HL-60 (cell line): ENCODE data around the gene CCDC85B.

ENCODE experiments used
- DNase-seq, 2 experiments: peaks; one replicate each; pipeline ENCODE4 v3.0.0-alpha.2; 2010 to 2020; ENCODE audit warnings: low read depth in 1 of 2, low spot score in 1 of 2
- H3K27ac ChIP-seq: fragments of 250-450 bp; sonication (Bioruptor Pico); replicated peaks from 2 replicates; pipeline ENCODE4 v1.5.1; 2020; ENCODE audit warnings: mild to moderate bottlenecking, moderate library complexity
- H3K27me3 ChIP-seq: fragments of 250-450 bp; sonication (Bioruptor Pico); 2 replicates; pipeline ENCODE4 v1.5.1; 2021; ENCODE audit warnings: mild to moderate bottlenecking, moderate library complexity; ENCODE audit not compliant: insufficient read depth, poor library complexity, severe bottlenecking
- H3K4me3 ChIP-seq: replicated peaks from 2 replicates; pipeline ENCODE4 v1.5.1; 2011; ENCODE audit warnings: mild to moderate bottlenecking, control low read depth, low read length; ENCODE audit not compliant: insufficient read depth
- CTCF ChIP-seq: IDR thresholded peaks from one replicate; pipeline ENCODE4 v1.5.1; 2011; ENCODE audit warnings: low read length, control low read depth, inconsistent platforms; ENCODE audit not compliant: insufficient read depth
- GABPA ChIP-seq: IDR thresholded peaks from 2 replicates; pipeline ENCODE4 v1.6.1; 2012; ENCODE audit warnings: low read depth
- POLR2AphosphoS5 ChIP-seq: IDR thresholded peaks from 2 replicates; pipeline ENCODE4 v1.6.1; 2012; ENCODE audit warnings: low read depth
- REST ChIP-seq: IDR thresholded peaks from 2 replicates; pipeline ENCODE4 v1.6.1; 2012; ENCODE audit warnings: low read depth; ENCODE audit not compliant: insufficient replicate concordance
- SPI1 ChIP-seq: IDR thresholded peaks from 2 replicates; pipeline ENCODE4 v1.6.1; 2012; ENCODE audit warnings: low read depth, mild to moderate bottlenecking, borderline replicate concordance

CCDC85B gene

DNA sequence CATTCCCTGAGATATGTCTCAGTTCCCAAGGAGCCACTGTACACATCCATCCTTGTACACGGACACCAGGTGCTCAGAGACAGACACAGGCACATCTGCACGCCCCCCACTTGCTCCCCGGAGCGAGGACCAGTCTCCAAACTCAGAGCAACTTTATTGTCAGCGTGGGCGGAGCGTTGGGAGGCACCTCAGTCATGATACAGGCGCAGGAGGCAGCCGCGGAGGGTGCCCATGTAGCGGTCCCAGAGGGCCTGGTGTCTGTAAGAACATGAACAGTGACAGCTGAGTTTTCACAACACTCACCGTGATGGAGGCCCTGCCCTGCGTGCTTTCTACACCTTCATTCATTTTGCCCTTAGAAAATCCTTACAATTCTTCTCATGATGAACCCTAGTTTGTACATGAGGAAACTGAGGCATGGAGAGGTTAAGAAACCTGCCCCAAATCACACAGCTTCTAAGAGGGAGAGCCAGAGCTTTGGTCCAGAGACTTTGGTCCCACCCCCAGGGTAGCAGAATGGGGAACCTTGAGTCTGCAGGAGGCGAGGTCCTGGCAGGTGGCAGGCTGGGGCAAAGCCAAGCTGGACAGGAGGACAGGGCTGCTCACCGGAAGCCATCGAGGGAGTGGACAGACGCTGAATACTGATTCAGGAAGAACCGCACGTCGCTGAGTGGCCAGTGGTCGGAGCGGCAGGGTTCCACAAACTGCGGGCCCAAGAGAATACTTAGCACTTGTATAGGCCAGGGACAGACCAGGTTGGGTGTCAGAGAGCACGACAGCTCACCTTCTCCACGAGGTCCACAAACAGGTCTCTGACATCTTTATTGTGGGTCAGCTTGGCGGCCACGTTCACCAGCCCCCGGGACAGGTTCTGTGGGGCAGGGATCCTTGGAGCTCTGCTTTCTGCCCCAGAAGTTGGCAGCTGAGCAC lies 6.4 kb upstream of the CCDC85B start:
- H3K27me3 ChIP-seq = no peaks in the 10 kb centered on the region
- no peak overlapping the region for H3K4me3 ChIP-seq
- no peak overlapping the region for H3K27ac ChIP-seq
- DNase-seq = no peak
- no peak for TF ChIP-seq GABPA
- no peak for TF ChIP-seq POLR2AphosphoS5
- no peak for TF ChIP-seq REST
- TF ChIP-seq SPI1 = no peak
- no peak for TF ChIP-seq CTCF

DNA sequence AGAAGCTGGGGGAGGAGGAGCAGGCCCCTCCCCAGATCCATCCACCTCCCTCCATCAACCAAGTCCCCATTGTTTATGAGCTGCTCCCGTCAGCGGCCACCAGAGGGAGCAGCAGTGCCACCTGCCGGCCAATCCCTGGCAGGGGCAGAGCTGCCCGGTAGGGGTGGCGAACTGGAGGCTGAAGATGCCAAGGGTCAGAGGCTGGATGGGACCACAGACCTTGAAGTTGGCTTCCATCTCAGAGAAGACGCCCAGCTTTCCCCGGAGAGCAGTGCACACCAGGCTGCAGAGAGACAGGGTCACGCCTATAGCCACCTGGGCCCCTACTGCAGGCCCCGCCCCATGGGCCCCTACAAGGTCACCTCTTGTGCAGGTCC lies 5.8 kb upstream of the CCDC85B start:
- peak; percentile 99 for TF ChIP-seq CTCF
- TF ChIP-seq REST = no peak
- H3K27ac ChIP-seq = no peak overlapping the region
- H3K4me3 ChIP-seq = no peak overlapping the region
- no peaks in the 10 kb centered on the region for H3K27me3 ChIP-seq
- DNase-seq = peak in 1 of 2 experiments; percentile 77

- Histone ChIP-seq H3K27ac (no peak overlapping the region), H3K27me3 (no peaks in the 10 kb centered on the region), H3K4me3 (no peak overlapping the region)
- DNase-seq = no peak
- TF ChIP-seq CTCF (no peak), REST (no peak), SPI1 (no peak), POLR2AphosphoS5 (no peak), GABPA (no peak)
Measured at GRCh38 chr11:65885231-65885630, 5.2 kb upstream of the CCDC85B start.
